Lower leg skin (tissue), 3 donors: Measurements from ENCODE around the gene SIGLEC8.

Experiments used
- POLR2A ChIP-seq, 2 donors: fragments of 450-650 bp; IDR thresholded peaks; one replicate each; pipeline ENCODE4 v1.6.1; 2016 to 2017; ENCODE audit warnings: antibody characterized with exemption in 2 of 2, mild to moderate bottlenecking in 1 of 2, moderate library complexity in 1 of 2
- TF ChIP-seq, protein P1 (sequence below), 3 donors: fragments of 450-650 bp; IDR thresholded peaks; one replicate each; pipeline ENCODE4 v1.5.1; 2016; ENCODE audit warnings: antibody characterized with exemption in 3 of 3, mild to moderate bottlenecking in 3 of 3, moderate library complexity in 2 of 3

DNA sequence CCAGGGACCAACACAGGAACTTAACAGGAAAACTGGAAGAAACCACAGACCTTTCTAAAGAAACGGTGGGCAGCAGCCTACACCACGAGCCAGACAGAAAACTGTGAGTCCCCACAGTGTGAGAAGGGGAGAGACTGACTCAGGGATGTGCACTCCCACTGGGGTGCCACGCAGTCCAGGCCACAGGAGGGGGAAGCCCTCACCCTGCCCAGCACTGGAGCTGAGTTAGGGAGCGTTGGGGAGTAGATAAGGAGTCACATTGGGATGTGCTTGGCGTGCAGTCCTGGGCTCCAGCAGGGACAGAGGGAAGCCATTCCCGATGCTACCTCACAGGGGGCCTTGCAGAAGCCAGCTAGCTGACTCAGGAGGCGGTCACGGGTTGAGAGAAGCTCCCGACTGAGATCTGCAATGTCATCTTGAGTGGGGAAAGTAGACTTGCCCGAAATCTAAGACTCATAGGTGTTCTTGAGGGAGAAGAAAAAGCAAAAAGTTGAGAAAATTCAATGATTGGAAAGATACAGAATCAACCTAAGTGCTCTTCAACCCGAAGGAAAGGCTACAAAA, 17.3 kb downstream of the SIGLEC8 start:
- TF ChIP-seq, protein P1, sequence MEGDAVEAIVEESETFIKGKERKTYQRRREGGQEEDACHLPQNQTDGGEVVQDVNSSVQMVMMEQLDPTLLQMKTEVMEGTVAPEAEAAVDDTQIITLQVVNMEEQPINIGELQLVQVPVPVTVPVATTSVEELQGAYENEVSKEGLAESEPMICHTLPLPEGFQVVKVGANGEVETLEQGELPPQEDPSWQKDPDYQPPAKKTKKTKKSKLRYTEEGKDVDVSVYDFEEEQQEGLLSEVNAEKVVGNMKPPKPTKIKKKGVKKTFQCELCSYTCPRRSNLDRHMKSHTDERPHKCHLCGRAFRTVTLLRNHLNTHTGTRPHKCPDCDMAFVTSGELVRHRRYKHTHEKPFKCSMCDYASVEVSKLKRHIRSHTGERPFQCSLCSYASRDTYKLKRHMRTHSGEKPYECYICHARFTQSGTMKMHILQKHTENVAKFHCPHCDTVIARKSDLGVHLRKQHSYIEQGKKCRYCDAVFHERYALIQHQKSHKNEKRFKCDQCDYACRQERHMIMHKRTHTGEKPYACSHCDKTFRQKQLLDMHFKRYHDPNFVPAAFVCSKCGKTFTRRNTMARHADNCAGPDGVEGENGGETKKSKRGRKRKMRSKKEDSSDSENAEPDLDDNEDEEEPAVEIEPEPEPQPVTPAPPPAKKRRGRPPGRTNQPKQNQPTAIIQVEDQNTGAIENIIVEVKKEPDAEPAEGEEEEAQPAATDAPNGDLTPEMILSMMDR (IDR thresholded peaks at IDR 0.05): no peak
- TF ChIP-seq POLR2A (IDR thresholded peaks at IDR 0.05): no peak
